HEK293T (cell line): ENCODE measurements around the gene AHNAK.
"Not testable (repeated sequence)": the region's sequence is repeated elsewhere in the genome, so short reads cannot be mapped to it uniquely, and the experiment has no call there.

ENCODE experiments used
- CTCF ChIA-PET: fragments of 350-600 bp; formaldehyde crosslinking; extraction: SDS; loops from one replicate; lab custom pipeline; 2021; ENCODE audit warnings: antibody characterized with exemption, inconsistent platforms; lab: Yijun Ruan, JAX
- POLR2A ChIA-PET: fragments of 350-600 bp; formaldehyde crosslinking; extraction: SDS; loops from one replicate; lab custom pipeline; 2020; ENCODE audit warnings: antibody characterized with exemption, inconsistent platforms; lab: Yijun Ruan, JAX
- DNase-seq: peaks from one replicate; pipeline ENCODE4 v3.0.0; 2012; ENCODE audit warnings: mixed read lengths; ENCODE audit errors: extremely low spot score
- ARNT ChIP-seq: fragments of 450-650 bp; IDR thresholded peaks from 2 replicates; pipeline ENCODE4 v1.6.1; 2017; ENCODE audit warnings: mild to moderate bottlenecking
- BHLHE40 ChIP-seq: fragments of 450-650 bp; IDR thresholded peaks from 2 replicates; pipeline ENCODE4 v1.6.1; 2016; ENCODE audit warnings: mild to moderate bottlenecking, moderate library complexity, borderline replicate concordance
- CTBP1 ChIP-seq: fragments of 450-650 bp; IDR thresholded peaks from 2 replicates; pipeline ENCODE4 v1.6.1; 2016; ENCODE audit warnings: borderline replicate concordance
- ELF4 ChIP-seq: fragments of 450-650 bp; IDR thresholded peaks from 2 replicates; pipeline ENCODE4 v1.6.1; 2017; ENCODE audit warnings: antibody characterized with exemption
- FOXA1 ChIP-seq: fragments of 450-650 bp; IDR thresholded peaks from 2 replicates; pipeline ENCODE4 v1.6.1; 2016; ENCODE audit warnings: mild to moderate bottlenecking
- FOXK2 ChIP-seq: fragments of 450-650 bp; IDR thresholded peaks from 2 replicates; pipeline ENCODE4 v1.6.1; 2016; ENCODE audit warnings: mild to moderate bottlenecking
- FOXM1 ChIP-seq: fragments of 450-650 bp; IDR thresholded peaks from 2 replicates; pipeline ENCODE4 v1.6.1; 2017; ENCODE audit warnings: mild to moderate bottlenecking, borderline replicate concordance
- HDGF ChIP-seq: fragments of 450-650 bp; IDR thresholded peaks from 2 replicates; pipeline ENCODE4 v1.6.1; 2017; ENCODE audit warnings: antibody characterized with exemption, borderline replicate concordance
- L3MBTL2 ChIP-seq: fragments of 450-650 bp; conservative IDR thresholded peaks from 2 replicates; pipeline ENCODE4 v1.6.1; 2016; ENCODE audit warnings: mild to moderate bottlenecking
- LEF1 ChIP-seq: fragments of 450-650 bp; IDR thresholded peaks from 2 replicates; pipeline ENCODE4 v1.6.1; 2017; ENCODE audit warnings: mild to moderate bottlenecking, borderline replicate concordance
- NFRKB ChIP-seq: fragments of 450-650 bp; IDR thresholded peaks from 2 replicates; pipeline ENCODE4 v1.6.1; 2016; ENCODE audit warnings: mild to moderate bottlenecking, moderate library complexity
- SP1 ChIP-seq: fragments of 450-650 bp; IDR thresholded peaks from 2 replicates; pipeline ENCODE4 v1.6.1; 2017
- SUZ12 ChIP-seq: fragments of 450-650 bp; IDR thresholded peaks from 2 replicates; pipeline ENCODE4 v1.6.1; 2016; ENCODE audit warnings: mild to moderate bottlenecking
- TARDBP ChIP-seq: fragments of 450-650 bp; IDR thresholded peaks from 2 replicates; pipeline ENCODE4 v1.6.1; 2016
- ZNF384 ChIP-seq: fragments of 450-650 bp; IDR thresholded peaks from 2 replicates; pipeline ENCODE4 v1.6.1; 2016
- TF ChIP-seq, protein P1 (sequence below): fragments of 450-650 bp; IDR thresholded peaks from 2 replicates; pipeline ENCODE4 v1.6.1; 2016

The AHNAK gene

GRCh38 chr11:62388999-62389398 is 157.6 kb downstream of the AHNAK start:
- TF ChIP-seq LEF1 (no peak), CTBP1 (no peak), SP1 (no peak), ELF4 (no peak), BHLHE40 (no peak), NFRKB (no peak), FOXM1 (no peak), TARDBP (no peak), SUZ12 (no peak), FOXA1 (no peak), ZNF384 (no peak), ARNT (no peak)
- TF ChIP-seq, protein P1, sequence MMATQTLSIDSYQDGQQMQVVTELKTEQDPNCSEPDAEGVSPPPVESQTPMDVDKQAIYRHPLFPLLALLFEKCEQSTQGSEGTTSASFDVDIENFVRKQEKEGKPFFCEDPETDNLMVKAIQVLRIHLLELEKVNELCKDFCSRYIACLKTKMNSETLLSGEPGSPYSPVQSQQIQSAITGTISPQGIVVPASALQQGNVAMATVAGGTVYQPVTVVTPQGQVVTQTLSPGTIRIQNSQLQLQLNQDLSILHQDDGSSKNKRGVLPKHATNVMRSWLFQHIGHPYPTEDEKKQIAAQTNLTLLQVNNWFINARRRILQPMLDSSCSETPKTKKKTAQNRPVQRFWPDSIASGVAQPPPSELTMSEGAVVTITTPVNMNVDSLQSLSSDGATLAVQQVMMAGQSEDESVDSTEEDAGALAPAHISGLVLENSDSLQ = no peak
- DNase-seq = no peak
- CTCF ChIA-PET = no interaction called here
- POLR2A ChIA-PET = no interaction called here

- ChIA-PET CTCF (no interaction called here), POLR2A (no interaction called here)
- TF ChIP-seq FOXA1 (no peak), TARDBP (no peak), LEF1 (no peak), L3MBTL2 (no peak), ZNF384 (no peak), BHLHE40 (no peak), HDGF (no peak), ELF4 (no peak), NFRKB (no peak), SP1 (no peak), SUZ12 (no peak), FOXK2 (no peak), FOXM1 (no peak), CTBP1 (no peak), ARNT (no peak)
- TF ChIP-seq, protein P1 = no peak
- no peak for DNase-seq
Observed at GRCh38 chr11:62387381-62387780, 159.2 kb downstream of the AHNAK start.

DNA sequence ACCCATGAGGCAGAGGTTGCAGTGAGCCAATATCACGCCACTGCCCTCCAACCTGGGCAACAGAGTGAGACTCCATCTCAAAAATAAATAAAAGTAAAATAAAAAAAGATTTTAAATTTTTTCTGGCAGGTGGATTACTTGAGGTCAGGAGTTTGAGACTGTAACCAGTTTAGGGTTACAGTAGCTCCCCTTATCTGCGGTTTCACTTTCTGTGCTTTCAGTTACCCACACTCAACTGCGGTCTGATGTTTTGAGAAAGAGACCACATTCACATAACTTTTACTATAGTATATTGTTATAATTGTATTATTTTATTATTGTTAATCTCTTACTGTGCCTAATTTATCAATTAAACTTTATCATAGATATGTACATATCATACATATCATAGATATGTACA is 160.5 kb downstream of the AHNAK start:
- DNase-seq, POLR2A ChIA-PET: not testable (repeated sequence)
- CTCF ChIA-PET = interaction anchor here (1.2 kb wide), 1 partner anchor 38 kb away, joined by 3 read pairs; no protein-coding TSS in a partner anchor

DNA sequence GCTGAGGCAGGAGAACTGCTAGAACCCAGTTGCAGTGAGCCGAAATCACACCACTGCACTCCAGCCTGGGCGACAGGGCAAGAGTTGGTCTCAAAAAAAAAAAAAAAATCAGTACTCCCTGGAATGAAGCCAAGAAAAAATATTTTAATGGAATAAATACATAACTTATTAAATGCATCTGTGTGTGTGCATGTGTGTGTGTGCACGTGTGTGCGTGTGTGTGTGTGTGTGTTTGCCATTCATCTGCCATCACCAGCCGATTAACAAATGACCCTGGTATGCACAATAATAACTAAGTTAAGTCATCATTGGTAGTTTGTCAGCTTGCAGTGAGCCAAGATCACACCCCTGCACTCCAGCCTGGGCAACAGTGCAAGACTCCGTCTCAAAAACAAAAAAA is 162.8 kb downstream of the AHNAK start:
- POLR2A ChIA-PET = no interaction called here
- DNase-seq = no peak
- TF ChIP-seq LEF1 = no peak
- TF ChIP-seq, protein P1 = no peak
- TF ChIP-seq ELF4 = no peak
- TF ChIP-seq CTBP1 = no peak
- TF ChIP-seq SP1 = no peak
- no peak for TF ChIP-seq FOXA1
- CTCF ChIA-PET = interaction anchor here (0.7 kb wide), 1 partner anchor 18 kb away, joined by 5 read pairs; no protein-coding TSS in a partner anchor
